ENCODE data around the gene CBX1.

DNA sequence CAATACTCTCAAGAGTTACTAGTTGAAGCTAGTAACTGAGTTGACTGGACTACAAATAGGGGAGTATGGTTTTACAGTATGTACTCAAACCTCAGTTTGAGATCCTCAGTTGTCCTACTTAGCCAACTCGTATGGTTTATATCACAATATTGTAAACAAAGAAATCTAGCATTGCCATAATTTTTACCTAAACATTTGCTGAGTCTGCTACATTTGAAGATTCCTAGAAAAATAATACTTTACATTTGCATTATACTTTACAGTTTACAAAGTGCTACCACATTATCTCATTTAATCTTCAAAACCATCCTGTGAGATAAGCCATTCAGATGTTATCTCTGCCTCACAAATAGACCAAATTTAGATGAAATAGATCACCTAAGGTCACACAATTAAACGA is 16.3 kb downstream of the CBX1 start:
- TF ChIP-seq, protein P1, sequence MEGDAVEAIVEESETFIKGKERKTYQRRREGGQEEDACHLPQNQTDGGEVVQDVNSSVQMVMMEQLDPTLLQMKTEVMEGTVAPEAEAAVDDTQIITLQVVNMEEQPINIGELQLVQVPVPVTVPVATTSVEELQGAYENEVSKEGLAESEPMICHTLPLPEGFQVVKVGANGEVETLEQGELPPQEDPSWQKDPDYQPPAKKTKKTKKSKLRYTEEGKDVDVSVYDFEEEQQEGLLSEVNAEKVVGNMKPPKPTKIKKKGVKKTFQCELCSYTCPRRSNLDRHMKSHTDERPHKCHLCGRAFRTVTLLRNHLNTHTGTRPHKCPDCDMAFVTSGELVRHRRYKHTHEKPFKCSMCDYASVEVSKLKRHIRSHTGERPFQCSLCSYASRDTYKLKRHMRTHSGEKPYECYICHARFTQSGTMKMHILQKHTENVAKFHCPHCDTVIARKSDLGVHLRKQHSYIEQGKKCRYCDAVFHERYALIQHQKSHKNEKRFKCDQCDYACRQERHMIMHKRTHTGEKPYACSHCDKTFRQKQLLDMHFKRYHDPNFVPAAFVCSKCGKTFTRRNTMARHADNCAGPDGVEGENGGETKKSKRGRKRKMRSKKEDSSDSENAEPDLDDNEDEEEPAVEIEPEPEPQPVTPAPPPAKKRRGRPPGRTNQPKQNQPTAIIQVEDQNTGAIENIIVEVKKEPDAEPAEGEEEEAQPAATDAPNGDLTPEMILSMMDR (IDR thresholded peaks at IDR 0.05; ENCODE audit: extremely low read depth in 1 of 2, insufficient read depth in 1 of 2, low read depth in 1 of 2, low read length in 2 of 2) = no peak
- TF ChIP-seq JUN (IDR thresholded peaks at IDR 0.05; ENCODE audit: borderline replicate concordance, insufficient read depth, insufficient read length, low read depth) (no peak), POLR2AphosphoS5 (IDR thresholded peaks at IDR 0.05; ENCODE audit: insufficient read depth, low read depth, low read length) (no peak), POLR2A (IDR thresholded peaks at IDR 0.05; ENCODE audit: low read depth, low read length) (no peak), FOS (IDR thresholded peaks at IDR 0.05; ENCODE audit: borderline replicate concordance, insufficient read depth, low read length) (no peak), EZH2 (IDR thresholded peaks at IDR 0.05; ENCODE audit: borderline replicate concordance, low read depth, low read length, severe bottlenecking) (no peak)
- TF ChIP-seq, protein P2, sequence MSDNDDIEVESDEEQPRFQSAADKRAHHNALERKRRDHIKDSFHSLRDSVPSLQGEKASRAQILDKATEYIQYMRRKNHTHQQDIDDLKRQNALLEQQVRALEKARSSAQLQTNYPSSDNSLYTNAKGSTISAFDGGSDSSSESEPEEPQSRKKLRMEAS (IDR thresholded peaks at IDR 0.05; ENCODE audit: insufficient read depth, insufficient read length) = no peak
